ENCODE measurements around the gene STC2.
"Not testable (repeated sequence)": the region's sequence is repeated elsewhere in the genome, so short reads cannot be mapped to it uniquely, and the experiment has no call there.

Gene STC2

GRCh38 chr5:173327948-173328843 is at the start of gene STC2:
Gene STC2, minus strand, starts transcription at chr5:173328414. Its CDS starts 221 bp downstream, at chr5:173328193.
- peak; percentile 92 for DNase-seq (ENCODE audit: low spot score)

- no peak for DNase-seq (ENCODE audit: low spot score)
These were observed 43.2 kb upstream of the STC2 start for GRCh38 chr5:173371400-173371799.

- DNase-seq (ENCODE audit: low spot score), result not testable (repeated sequence)
These were observed 35.2 kb upstream of the STC2 start for GRCh38 chr5:173363406-173363805.

- DNase-seq (ENCODE audit: low spot score), result no peak
These were observed 27.3 kb upstream of the STC2 start for GRCh38 chr5:173355561-173355960.

GRCh38 chr5:173354645-173355044 is 26.4 kb upstream of the STC2 start:
- DNase-seq (ENCODE audit: low spot score), result no peak

- no peak for DNase-seq (ENCODE audit: low spot score)
These were observed 24.4 kb upstream of the STC2 start for GRCh38 chr5:173352366-173353349.

GRCh38 chr5:173342813-173343755 is 14.9 kb upstream of the STC2 start:
- no peak for DNase-seq (ENCODE audit: low spot score)

GRCh38 chr5:173341961-173342430 is 13.8 kb upstream of the STC2 start:
- DNase-seq (ENCODE audit: low spot score), result peak; percentile 33

GRCh38 chr5:173340984-173341383 is 12.8 kb upstream of the STC2 start:
- DNase-seq (ENCODE audit: low spot score), result no peak

- no peak for DNase-seq (ENCODE audit: low spot score)
These were observed 12.2 kb upstream of the STC2 start for GRCh38 chr5:173340451-173340850.

- no peak for DNase-seq (ENCODE audit: low spot score)
These were observed 11.1 kb upstream of the STC2 start for GRCh38 chr5:173339286-173339685.

GRCh38 chr5:173338380-173339015 is 10.3 kb upstream of the STC2 start:
- no peak for DNase-seq (ENCODE audit: low spot score)

- no peak for DNase-seq (ENCODE audit: low spot score)
These were observed 6.6 kb upstream of the STC2 start for GRCh38 chr5:173334808-173335207.

GRCh38 chr5:173333925-173334661 is 5.9 kb upstream of the STC2 start:
- peak; percentile 57 for DNase-seq (ENCODE audit: low spot score)

- peak; percentile 87 for DNase-seq (ENCODE audit: low spot score)
These were observed 3.8 kb upstream of the STC2 start for GRCh38 chr5:173331956-173332479.

GRCh38 chr5:173331287-173331686 is 3.1 kb upstream of the STC2 start:
- DNase-seq (ENCODE audit: low spot score), result no peak

GRCh38 chr5:173330338-173331206 is 2.4 kb upstream of the STC2 start:
- DNase-seq (ENCODE audit: low spot score), result no peak

GRCh38 chr5:173329491-173330337 is 1.5 kb upstream of the STC2 start:
- DNase-seq (ENCODE audit: low spot score), result peak; percentile 34
